ENCODE measurements around the gene PET117.
"Not testable (repeated sequence)": the region's sequence is repeated elsewhere in the genome, so short reads cannot be mapped to it uniquely, and the experiment has no call there.

Gene PET117

GRCh38 chr20:18165553-18165952, 27.9 kb downstream of the PET117 start:
- no peak for DNase-seq

- no peak for DNase-seq
Observed at GRCh38 chr20:18166241-18166881, 28.7 kb downstream of the PET117 start.

GRCh38 chr20:18166950-18167349, 29.3 kb downstream of the PET117 start:
- DNase-seq = no peak

- no peak for DNase-seq
Observed at GRCh38 chr20:18172379-18172778, 34.7 kb downstream of the PET117 start.

GRCh38 chr20:18174906-18175683, 37.4 kb downstream of the PET117 start:
- DNase-seq = no peak

GRCh38 chr20:18176318-18176785, 38.7 kb downstream of the PET117 start:
- DNase-seq = no peak

GRCh38 chr20:18180366-18180765, 42.7 kb downstream of the PET117 start:
- not testable (repeated sequence) for DNase-seq

- DNase-seq = no peak
Observed at GRCh38 chr20:18180815-18181214, 43.2 kb downstream of the PET117 start.

GRCh38 chr20:18187020-18187419, 49.4 kb downstream of the PET117 start:
- no peak for DNase-seq

- DNase-seq = no peak
Observed at GRCh38 chr20:18188434-18188833, 50.8 kb downstream of the PET117 start.

- DNase-seq = no peak
Observed at GRCh38 chr20:18190338-18191233, 52.9 kb downstream of the PET117 start.

- DNase-seq = no peak
Observed at GRCh38 chr20:18191306-18191705, 53.6 kb downstream of the PET117 start.
